ENCODE results near the gene GMCL2. TPM values are rescaled to one million over a fixed set of nuclear protein-coding genes. Genes with fewer than 3 reads are reported as not detected.

Gene GMCL2
- total and polyA plus RNA-seq, 4 donors = not detected

- TF ChIP-seq ZBTB33 (IDR thresholded peaks at IDR 0.05) = no peak
- no peak for TF ChIP-seq RXRA (IDR thresholded peaks at IDR 0.05)
These were observed 16.7 kb downstream of the GMCL2 start (continued) for GRCh38 chr5:178170455-178170854.

- WGBS = 31% methylated on average over 38 of the region's 38 CpGs
- no peaks in the 10 kb centered on the region for H3K27me3 ChIP-seq (ENCODE audit: control insufficient read depth in 4 of 4, insufficient read depth in 4 of 4, low read length in 3 of 4)
- H3K27ac ChIP-seq (ENCODE audit: low read depth in 1 of 2, low read length in 2 of 2) = no peak overlapping the region
- peak overlapping the region in 1 of 3 donors; percentile 22 for H3K4me3 ChIP-seq (ENCODE audit: low read depth in 1 of 3, low read length in 3 of 3)
- H3K9ac ChIP-seq (ENCODE audit: low read depth in 1 of 2, low read length in 2 of 2) = no peak overlapping the region
- H3K9me3 ChIP-seq (ENCODE audit: control insufficient read depth in 4 of 4, low read length in 3 of 4) = no peaks in the 10 kb centered on the region
- TF ChIP-seq ATF3 (IDR thresholded peaks at IDR 0.05) (no peak), MAX (IDR thresholded peaks at IDR 0.05) (no peak), NR2F2 (IDR thresholded peaks at IDR 0.05) (no peak), SP1 (IDR thresholded peaks at IDR 0.05) (no peak), REST (IDR thresholded peaks at IDR 0.05) (no peak), JUND (IDR thresholded peaks at IDR 0.05) (no peak), HNF4G (IDR thresholded peaks at IDR 0.05) (no peak), RAD21 (IDR thresholded peaks at IDR 0.05) (no peak), RXRA (IDR thresholded peaks at IDR 0.05) (no peak), FOXA1 (IDR thresholded peaks at IDR 0.05) (no peak), TAF1 (conservative IDR thresholded peaks at IDR 0.05) (no peak)
- H3K36me3 ChIP-seq (ENCODE audit: control insufficient read depth in 4 of 4, insufficient read depth in 3 of 4, low read depth in 1 of 4, low read length in 3 of 4) = no peaks in the 10 kb centered on the region
- no peak for DNase-seq (ENCODE audit: low spot score)
- H3K4me1 ChIP-seq (ENCODE audit: control insufficient read depth in 4 of 4, insufficient read depth in 4 of 4, low read length in 3 of 4) = peaks cover 0 to 7% (median 5%) of the 10 kb centered on the region in 4 donors
These were observed 21.6 kb downstream of the GMCL2 start for GRCh38 chr5:178165581-178165980.

- no peaks in the 10 kb centered on the region for H3K27me3 ChIP-seq (ENCODE audit: control insufficient read depth in 4 of 4, insufficient read depth in 4 of 4, low read length in 3 of 4)
- no peaks in the 10 kb centered on the region for H3K36me3 ChIP-seq (ENCODE audit: control insufficient read depth in 4 of 4, insufficient read depth in 3 of 4, low read depth in 1 of 4, low read length in 3 of 4)
- 11% methylated on average over 33 of the region's 33 CpGs for WGBS
- H3K4me1 ChIP-seq (ENCODE audit: control insufficient read depth in 4 of 4, insufficient read depth in 4 of 4, low read length in 3 of 4) = peaks cover 0 to 7% (median 5%) of the 10 kb centered on the region in 4 donors
- peak overlapping the region in 1 of 3 donors; percentile 10 for H3K4me3 ChIP-seq (ENCODE audit: low read depth in 1 of 3, low read length in 3 of 3)
- no peak overlapping the region for H3K27ac ChIP-seq (ENCODE audit: low read depth in 1 of 2, low read length in 2 of 2)
- peak; percentile 92 for DNase-seq (ENCODE audit: low spot score)
- H3K9ac ChIP-seq (ENCODE audit: low read depth in 1 of 2, low read length in 2 of 2) = no peak overlapping the region
- H3K9me3 ChIP-seq (ENCODE audit: control insufficient read depth in 4 of 4, low read length in 3 of 4) = no peaks in the 10 kb centered on the region
- TF ChIP-seq HNF4G (IDR thresholded peaks at IDR 0.05) = no peak
- no peak for TF ChIP-seq ATF3 (IDR thresholded peaks at IDR 0.05)
- TF ChIP-seq RAD21 (IDR thresholded peaks at IDR 0.05) = peak; percentile 95 to 99
- TF ChIP-seq HNF4A (conservative IDR thresholded peaks at IDR 0.05) = no peak
- TF ChIP-seq REST (IDR thresholded peaks at IDR 0.05) = no peak
- TF ChIP-seq RXRA (IDR thresholded peaks at IDR 0.05) = peak in 1 of 2 donors; percentile 20
- TF ChIP-seq CTCF (IDR thresholded peaks at IDR 0.05; ENCODE audit: low read depth, low read length, missing input control) = peak; percentile 99
- TF ChIP-seq MAX (IDR thresholded peaks at IDR 0.05) = no peak
- no peak for TF ChIP-seq GABPA (IDR thresholded peaks at IDR 0.05 in 1 of 2, conservative IDR thresholded peaks at IDR 0.05 in 1 of 2)
These were observed 23.1 kb downstream of the GMCL2 start for GRCh38 chr5:178163772-178164735.

All from liver (tissue), 9 donors.